Measurements from ENCODE around the gene BCL7C.

DNA sequence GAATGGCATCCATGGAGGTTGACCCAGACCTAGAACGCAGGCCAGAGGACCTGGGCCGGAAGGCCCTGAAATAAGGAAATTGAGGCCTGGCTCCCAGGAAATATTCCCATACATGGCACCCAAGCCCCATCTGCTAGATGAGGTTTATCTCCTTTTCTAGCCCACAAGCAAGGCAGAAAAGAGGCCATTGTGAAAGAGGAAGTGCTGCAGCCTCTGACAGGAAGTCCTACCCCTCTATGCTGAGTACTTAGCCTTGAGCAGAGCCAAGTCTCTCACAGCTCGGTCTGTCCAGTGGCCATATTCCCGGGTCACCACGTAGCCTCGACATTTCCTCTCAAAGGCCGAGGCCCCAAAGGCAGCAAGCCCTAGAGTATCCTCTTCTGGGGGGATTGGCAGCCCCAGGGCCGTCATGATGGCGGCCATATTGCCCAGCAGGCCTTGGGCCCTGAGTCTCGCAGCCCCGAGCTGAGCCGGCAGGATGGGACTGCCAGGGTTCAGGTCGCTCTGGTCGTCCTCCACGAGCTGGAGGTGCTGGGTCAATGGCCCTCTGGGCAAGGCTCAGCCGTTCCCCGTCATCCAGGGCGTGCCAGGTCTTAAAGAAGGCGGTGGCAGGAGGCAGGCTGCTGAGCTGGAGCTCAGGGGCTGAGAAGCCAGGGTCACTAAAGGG, 10.4 kb upstream of the BCL7C start:
- TF ChIP-seq FOXM1 (IDR thresholded peaks at IDR 0.05; ENCODE audit: borderline replicate concordance) (no peak), SUZ12 (IDR thresholded peaks at IDR 0.05) (no peak), ZNF384 (IDR thresholded peaks at IDR 0.05) (no peak), TARDBP (IDR thresholded peaks at IDR 0.05) (no peak)

Data from HEK293T (cell line).